CD4-positive, alpha-beta T cell treated with Interleukin-6 at 100 ng/mL for 8 hours (primary cell): ENCODE results near the gene KCNJ10.

Experiments
- DNase-seq: peaks from one replicate; pipeline ENCODE4 v3.0.0-alpha.2; 2020; ENCODE audit warnings: mixed read lengths, low spot score

KCNJ10 gene

DNA sequence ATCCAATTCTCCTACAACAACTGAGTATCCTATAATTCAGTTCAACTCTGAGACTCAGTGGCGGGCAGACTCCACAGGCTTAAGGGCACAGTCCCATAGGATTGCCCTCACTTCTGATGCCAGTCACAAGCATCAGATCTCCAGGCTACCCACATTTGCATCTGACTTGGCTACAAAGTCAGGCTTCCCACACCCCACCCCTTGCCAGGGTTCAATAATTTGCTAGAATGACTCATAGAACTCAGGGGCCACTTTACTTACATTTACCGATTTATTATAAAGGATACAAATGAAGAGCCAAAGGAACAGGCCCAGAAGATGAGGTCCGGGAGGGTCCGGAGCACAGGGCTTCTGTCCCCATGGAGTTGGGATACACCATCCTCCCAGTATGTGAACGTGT lies 80.0 kb downstream of the KCNJ10 start:
- DNase-seq = no peak

DNA sequence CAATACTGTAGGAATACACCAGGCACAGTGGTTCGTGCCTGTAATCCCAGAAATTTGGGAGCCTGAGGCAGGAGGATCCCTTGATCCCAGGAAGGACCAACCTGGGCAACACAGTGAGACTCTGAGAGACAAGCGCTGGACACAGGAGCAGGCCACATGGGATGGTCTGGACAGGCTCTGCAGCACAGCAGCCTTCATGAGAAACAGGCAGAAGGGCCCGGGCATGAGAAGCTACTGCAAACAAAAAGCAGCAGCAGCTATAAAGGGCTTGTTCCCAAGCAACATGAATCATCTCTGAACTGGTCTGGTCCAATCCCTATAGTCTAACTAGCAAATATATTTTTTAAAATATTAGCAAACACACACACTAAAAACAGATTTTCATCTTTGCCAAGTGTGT lies 80.4 kb downstream of the KCNJ10 start:
- DNase-seq = no peak

DNA sequence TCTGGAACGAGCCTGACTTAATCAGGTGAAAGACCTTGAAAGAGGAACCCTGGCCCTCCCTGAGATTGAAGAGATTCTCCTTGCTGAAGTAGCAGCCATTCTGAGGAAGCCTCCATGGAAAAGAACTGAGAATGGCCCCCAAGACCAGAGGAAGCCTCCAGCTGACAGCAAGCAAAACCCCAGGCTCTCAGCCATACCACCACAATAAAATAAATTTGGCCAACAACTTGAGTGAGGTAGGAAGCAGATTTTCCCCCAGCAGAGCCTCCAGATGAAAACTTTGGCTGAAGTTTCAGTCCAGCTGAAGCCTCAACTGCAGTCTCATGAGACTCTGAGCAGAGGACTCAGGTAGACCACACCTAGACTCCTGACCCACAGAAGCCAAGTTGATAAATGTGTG lies 82.0 kb downstream of the KCNJ10 start:
- DNase-seq = no peak

DNA sequence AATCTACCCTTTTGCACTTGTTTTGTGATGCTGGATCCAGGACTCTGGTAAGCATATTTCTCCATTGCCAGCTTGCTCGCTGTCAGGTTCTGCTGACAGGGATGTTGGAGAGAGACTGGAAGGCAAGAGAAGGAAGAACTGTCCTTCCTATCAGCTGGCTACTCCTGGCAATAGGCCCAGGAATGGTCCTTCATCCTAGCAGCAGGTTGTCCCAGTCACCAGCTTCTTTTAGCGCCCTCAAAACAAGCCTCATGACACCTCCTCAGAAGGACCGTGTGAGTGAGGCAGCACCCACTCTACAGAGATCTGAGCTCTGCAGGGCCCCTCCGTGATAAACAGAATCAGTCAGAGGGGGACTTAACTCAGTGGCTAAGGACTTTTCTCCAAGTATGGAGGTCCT lies 82.8 kb downstream of the KCNJ10 start:
- no peak for DNase-seq

DNA sequence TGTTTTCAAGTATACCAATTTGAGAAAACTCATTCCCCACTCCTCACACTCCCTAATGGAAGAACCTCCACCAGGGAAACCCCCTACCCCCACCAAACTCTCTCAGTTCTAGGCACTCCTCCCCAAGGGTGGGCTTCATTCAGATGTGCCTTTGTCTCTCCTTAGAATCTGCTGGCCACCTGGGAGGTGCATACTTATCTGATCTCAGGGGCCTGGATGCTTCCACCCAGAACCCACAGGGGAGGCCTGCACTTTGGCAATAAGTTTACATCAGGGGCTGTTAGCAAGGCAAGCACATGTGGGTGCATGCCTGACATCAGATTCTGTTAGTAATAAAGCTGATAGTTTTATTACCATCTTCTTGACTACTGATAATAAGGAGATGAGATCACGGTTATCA lies 83.4 kb downstream of the KCNJ10 start:
- no peak for DNase-seq

DNA sequence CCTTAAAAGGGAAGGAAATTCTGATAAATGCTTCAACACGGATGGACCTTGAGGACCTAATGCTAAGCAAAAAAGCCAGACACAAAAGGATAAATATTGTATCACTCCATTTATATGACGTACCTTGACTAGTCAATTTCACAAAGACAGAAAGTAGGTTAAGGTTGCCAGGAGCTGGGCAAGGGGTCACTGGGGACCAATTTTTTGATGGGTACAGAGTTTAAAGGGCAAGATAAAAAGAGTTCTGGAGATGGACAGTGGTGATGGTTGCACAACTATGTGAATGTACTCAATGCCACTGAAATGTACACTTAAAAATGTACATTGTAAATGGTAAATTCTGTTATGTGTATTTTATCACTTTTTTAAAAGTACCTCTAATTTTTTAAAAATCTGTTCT lies 83.9 kb downstream of the KCNJ10 start:
- DNase-seq = no peak

DNA sequence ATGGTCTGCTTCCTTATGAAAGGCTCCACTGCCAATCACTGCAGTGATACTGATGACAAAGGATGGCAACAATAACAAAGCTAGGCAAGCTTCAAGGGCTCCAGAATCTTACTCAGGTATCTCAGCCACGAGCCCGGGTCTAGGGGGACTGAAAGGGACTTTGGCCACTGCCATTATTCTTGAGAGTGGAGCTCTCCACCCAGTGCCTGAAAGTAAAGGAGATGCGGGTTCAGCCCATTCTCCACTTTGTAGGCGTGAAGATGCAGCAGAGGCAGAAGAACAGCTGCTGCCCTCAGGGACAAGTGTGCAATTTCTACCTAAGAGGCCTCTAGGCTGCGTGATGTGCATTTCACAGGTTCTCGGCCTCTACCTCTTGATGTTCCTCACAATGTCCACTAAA lies 84.5 kb downstream of the KCNJ10 start:
- DNase-seq = no peak

DNA sequence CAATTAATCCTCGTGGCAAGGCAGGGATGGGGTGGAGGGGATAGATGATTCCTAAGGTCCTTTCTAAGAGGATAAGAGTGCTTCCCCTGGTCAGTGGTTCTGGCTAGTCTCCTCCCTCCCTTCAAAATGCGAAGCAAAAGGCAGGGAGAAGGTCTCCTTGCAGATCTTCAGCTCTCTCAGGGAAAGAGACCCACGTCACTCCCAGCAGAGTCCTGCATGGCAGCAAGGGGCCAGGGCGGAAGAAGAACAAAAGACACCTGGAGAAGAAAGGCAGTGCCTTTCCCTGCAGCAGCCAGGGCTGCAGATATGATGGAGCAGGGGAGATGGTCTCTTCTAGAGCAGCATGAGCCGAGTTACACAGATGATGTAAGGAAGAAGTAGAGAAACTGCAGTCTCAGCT lies 86.3 kb downstream of the KCNJ10 start:
- no peak for DNase-seq

DNA sequence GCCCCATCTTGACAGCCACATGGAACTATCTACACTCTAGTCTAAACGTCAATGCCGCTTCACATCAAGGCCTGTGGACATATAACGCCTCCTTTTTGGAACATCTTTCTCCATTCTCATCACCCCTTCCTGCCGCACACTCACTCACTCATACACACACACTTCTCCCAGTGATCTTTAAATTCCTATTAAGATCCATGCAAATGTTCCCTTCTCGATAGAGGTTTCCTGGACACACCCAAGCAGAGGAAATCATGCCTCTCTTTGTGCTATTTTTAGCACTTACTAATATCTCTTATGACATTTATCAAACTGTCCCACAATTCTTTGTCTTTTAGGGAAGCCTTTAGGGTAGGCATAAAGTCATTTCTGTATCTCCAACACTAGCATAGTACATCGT lies 87.7 kb downstream of the KCNJ10 start:
- DNase-seq = no peak

DNA sequence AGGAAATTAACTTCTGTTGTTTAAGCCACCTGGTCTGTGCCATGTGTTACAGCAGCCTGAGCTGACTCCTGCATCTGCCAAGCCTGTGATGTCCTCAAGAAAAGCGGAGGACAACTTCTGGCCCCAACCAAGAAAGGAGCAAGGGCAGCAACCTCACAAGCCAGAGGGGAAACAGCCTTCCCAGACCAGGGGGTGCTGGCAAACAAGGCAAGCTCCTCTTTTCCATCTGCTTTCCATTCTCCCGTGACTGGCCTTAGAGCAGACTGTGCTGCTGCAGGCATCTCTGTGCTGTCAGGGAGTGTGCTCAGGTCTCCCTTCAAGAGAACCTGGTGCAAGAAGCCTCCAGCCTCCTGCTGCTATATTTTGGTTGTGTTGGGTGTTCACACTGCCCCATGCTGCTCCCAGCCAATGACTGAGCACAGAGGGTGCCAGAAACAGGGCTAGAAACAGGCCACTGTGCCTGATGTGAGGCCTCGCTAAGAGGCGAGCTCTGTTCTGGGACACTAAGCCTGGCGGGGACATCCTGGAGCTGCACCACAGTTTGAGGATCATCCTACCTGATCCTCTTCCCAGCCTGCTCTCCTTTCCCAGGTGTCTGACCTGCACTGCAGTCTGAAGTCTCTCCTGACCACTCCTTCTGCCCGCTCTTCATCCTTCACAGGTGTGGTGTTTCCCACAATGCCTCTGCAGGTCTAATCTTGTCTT lies 88.5 kb downstream of the KCNJ10 start:
- DNase-seq = no peak

DNA sequence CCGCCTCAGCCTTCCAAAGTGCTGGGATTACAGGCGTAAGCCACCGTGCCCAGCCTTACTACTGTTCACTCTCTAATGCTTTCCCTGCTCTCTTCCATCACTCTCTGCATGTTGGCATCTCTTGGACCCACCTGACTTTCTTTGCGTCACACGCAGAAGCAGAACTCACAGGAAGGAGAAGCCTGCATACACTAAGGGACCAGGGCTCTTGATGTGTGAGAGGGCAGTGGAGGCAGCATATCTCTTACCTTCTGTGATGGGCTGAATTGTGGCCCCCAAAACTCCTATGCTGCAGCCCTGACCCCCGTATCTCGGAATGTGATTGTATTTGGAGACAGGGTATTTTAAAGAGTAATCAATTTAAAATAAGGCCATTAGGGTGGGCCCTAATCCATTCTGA lies 89.2 kb downstream of the KCNJ10 start:
- DNase-seq = no peak

DNA sequence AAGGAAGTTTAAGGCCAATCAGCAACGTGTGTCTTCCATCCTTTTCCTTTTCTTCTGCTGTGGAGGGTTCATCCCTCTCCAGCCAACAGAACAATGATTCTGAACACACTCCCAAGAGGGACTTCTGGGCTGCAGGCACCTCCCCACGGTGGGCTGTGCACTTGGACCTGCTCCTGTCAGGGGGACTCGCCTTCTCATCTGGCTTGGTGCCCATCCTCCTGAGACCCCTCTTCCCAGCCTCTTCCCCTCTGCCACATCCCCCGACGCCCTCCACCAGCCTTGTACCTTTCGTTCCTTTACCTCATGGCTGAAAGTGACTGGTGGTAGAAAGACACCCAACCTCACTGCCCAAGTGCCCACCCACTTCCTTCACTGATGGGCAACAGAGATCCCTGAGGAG lies 89.9 kb downstream of the KCNJ10 start:
- DNase-seq = no peak

DNA sequence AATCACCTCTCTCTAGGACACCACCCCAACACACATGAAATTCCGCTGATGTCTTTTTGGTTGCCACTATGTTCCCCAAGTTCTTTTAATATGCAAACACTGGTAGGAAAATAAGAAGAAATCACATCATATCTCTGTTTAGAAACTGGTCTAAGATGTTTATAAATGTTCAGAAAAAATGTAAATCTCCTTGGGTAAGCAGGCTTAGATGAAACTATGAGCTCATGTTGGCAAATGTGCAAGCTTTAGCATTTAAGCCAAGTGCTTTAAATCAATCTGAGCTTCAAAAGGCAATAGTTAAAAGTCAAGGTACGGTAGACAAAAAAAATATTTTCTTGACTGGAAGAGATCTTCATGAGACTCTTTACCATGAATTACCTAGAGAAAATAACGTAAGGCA lies 90.7 kb downstream of the KCNJ10 start:
- DNase-seq = no peak

DNA sequence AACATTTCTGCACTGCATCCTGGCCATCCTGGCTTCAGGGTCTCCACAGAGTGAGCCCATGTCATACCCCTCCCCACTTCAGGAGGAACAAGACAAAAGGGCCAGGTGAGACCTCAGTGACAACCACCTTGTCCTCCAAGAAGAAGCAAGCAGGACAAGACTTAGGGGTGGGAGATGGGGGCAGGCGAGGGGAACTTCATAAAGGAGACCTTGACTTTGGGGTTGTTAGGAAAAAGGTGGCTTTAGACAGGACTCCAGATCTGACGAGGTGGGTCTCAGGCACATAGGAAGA lies 91.9 kb downstream of the KCNJ10 start:
- DNase-seq = no peak

DNA sequence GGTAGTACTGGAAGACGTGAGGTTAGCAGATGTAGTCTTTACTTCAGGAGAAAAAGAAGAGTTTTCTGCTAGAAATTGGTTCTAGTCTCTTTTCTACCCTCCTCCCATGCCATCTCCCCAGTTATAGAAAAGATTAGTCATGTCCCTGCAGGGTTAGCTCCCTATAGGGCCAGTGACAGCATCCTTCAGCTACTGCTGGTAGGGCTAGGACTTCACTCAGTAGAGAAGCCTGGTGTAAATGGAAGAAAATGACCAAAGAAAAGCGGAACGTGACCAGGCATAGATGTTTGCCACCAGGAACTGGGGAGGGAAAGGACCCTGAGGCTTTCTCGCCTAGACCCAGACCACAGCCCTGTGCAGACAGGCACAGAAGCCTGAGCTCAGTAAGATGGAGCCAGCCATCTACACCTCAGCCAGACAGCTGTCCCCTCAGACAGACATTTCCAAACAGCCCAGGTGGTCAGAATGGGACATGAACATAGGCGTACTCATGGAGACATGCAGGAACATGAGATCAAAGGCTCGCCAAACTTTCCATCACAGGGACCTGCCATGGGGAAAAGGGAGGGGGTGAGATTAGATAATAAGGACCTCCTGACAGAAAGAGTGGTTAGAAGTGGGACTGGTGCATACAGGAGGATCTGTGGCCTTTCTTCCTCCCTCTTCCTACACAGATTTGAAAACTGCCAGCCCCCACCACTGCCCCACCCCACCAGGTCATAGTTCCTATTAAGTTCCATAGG lies 92.4 kb downstream of the KCNJ10 start:
- DNase-seq = no peak

DNA sequence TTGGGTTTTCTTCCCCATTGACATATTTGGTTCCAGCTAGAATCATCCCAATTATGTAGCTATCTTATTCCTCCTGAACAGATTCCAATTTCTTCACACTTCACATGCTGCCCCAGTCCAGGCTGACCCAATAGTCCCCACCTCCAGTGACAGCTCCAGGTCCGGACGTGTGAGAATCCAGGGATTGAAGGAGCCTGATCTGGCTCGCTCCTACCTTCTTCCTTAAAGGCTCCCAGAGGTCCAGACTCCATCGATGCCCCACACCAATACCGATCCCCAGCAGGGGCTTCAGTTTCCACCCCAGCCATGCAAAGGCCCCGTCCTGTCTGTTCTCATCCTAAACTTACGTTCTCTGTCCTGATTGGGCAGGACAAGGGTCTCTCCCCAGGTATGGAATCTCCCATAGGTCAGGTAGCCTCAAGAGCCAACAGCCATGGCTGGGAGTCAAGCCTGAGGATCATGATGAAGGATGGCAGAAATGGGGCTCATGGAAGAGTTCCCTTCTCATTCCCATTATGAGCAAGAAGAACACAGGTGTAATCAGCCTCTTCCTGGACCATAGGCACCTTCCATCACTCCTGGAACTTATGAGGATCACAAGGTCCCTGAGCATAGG lies 95.5 kb downstream of the KCNJ10 start:
- DNase-seq = no peak

DNA sequence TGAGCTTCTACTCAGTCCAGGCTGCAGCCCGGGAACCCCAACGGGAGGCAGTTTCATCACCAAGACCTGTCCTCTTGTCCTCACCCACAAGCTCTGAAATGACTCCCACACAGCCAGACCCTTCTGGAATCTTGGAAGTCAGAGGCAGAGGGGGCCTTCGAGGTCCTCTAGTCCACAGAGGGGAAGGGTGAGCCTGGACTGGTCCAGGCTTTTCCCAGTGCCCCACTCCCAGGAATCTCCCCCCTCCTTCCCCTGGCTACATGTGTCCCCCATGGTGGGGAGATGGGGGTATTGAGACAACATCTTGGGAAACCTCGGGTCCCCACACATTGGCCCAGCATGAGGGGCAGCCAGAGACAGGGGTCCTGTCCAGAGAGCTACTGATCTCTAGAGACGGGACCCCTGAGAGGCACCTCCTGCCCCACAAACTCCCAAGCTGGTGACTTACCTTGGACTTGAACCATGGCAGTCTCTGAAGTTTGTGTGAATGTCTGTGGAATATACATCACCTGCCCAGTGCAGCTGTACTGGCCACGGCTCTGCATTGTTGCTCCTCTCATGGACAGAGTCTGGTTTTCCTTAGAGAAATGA lies 96.5 kb downstream of the KCNJ10 start:
- no peak for DNase-seq

DNA sequence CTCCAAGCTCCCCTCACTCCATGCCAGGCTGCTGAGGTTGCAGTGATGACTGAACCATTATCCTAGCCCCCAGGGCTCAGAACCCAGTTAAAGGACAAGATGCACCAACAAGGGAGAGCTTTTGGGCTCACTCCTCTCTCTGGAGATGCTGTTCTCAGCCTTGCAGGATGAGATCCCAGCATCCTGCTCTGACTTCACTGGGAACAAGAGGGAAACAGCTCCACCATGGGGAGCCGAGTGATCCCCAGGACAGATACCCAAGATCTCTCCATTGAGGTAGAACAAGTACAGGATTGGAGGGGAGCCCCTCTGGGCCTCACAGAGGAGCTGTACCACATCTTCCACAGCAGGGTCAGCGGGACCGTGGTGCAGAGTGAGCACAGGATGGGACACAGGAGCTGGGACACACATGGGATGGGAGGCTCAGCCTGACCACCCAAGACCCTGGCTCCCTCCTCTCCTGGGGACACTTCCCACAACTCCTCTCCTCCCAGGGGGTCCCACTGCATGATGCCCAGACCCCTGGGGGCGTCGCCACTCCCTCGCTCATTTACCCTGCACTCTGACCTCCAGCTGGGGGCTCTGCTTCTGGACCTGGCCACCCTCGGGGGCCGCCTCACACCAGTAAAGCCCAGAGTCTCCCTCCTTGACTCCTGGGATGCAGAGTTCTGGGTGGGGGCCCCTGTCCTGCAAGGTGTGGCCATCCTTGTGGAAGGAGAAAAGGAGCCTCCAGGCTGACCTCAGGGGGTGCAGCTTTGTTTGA lies 97.3 kb downstream of the KCNJ10 start:
- no peak for DNase-seq

DNA sequence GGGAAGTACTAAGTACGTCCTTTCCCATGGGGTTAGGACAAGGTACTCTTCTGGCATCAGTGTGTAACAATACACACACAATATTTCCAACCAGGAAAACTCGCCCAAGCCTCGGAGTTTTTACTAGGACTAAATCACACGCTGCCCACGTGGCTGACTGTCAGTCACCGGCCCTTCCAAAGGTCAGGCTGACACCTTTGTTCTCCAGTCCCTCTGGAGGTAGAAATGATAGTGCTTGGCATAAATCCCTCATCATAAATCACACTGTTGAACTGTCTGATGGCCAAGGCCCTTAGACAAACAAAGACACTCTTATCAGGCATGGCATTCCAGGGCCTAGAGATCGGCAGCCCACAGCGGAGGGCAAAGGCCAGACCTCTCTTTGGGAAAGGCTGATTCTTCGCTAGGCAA lies 99.0 kb downstream of the KCNJ10 start:
- no peak for DNase-seq

DNA sequence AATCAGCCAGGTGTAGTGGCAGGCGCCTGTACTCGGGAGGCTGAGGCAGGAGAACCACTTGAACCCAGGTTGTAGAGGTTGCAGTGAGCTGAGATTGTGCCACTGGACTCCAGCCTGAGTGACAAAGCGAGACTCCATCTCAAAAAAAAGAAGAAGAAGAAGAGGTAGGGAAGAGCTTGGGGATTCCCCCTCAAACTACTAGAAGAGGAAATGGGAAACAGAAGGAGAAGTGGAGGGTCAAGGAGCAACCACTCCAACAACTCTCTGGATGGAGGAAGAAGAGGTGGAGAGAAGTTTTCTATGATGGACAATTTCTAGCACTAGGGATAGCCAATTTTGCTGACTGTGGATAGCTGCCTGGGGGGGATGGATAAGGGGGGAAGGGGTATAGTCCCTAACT lies 101.1 kb downstream of the KCNJ10 start:
- DNase-seq = no peak

DNA sequence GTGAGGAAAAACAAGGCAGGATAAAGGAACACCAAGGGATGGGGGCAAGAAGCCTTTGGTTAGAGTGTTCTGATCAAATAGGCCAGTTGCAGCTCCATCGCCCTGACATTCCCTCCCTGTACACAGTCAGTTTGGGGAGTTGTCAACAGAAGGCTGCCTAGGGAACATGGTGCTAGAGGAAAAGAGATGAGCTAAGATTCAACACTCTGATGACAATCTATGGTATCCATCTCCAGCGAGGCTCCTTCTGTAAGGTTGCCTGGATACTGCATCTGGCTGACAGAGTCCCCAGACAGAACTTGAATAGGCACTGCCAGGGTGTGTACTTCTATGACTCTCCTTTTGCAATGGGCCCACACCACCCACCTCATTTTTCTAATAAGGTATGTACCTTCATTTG lies 104.7 kb downstream of the KCNJ10 start:
- DNase-seq = no peak

DNA sequence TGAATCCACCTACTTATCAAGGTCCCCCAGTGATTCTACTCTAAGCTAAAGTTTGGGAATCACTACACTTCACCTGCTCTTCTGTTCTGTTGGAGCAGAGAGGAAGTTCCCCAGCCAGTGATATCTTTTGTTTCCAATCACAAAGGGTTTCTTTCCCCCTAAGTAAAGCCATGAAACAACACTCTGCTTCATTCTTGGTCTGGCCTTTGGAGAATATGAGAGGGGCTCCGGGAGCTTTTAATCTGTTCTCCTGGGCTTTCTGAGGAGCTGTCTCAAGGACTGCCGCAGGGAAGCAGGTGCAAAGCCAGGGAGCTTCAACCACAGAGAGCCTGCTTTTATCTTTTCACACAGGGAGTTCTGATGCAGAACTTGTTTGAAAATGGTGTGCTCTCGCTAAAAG lies 105.8 kb downstream of the KCNJ10 start:
- DNase-seq = no peak

DNA sequence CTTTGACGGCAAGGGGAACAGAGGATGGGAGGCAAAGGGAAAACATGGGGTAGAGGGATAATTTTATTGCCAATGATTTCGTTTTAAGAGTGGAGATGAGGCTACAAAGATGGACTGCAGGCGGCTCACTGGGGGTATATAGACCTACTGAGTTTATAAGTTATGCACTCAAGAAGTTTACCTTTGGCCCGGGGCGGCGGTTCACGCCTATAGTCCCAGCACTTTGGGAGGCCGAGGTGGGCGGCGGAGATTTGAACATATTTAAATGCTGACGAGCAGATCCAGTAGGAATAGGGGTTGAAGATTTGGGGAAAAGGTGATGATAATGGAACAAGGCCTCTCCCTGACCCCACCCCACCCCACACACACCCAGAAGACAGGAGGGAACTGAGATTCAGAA lies 107.8 kb downstream of the KCNJ10 start:
- no peak for DNase-seq
